Vagina (tissue), 2 donors: ENCODE measurements around the gene PPIAL4G.
"Not testable (repeated sequence)": the region's sequence is repeated elsewhere in the genome, so short reads cannot be mapped to it uniquely, and the experiment has no call there.

Source experiments
- CTCF ChIP-seq, 3 experiments: fragments of 450-650 bp in 2 of 3; fragments of 200-600 bp in 1 of 3; sonication (generic) in 1 of 3; IDR thresholded peaks; one replicate each; pipeline ENCODE4 v1.5.1; 2017 to 2019; ENCODE audit warnings: antibody characterized with exemption in 3 of 3, mild to moderate bottlenecking in 2 of 3, moderate library complexity in 2 of 3
- POLR2A ChIP-seq, 2 donors: fragments of 450-650 bp; IDR thresholded peaks; one replicate each; pipeline ENCODE4 v1.6.1; 2017; ENCODE audit warnings: antibody characterized with exemption in 2 of 2, mild to moderate bottlenecking in 2 of 2, moderate library complexity in 2 of 2
- POLR2AphosphoS5 ChIP-seq, 2 donors: sonication (generic); formaldehyde crosslinking; IDR thresholded peaks; one replicate each; pipeline ENCODE4 v1.9.0; 2017; ENCODE audit warnings: antibody characterized with exemption in 2 of 2, mild to moderate bottlenecking in 2 of 2, low read depth in 1 of 2; ENCODE audit not compliant: insufficient read depth in 1 of 2

GRCh38 chr1:148529101-148529567 is 46.0 kb upstream of the PPIAL4G start:
- TF ChIP-seq CTCF (IDR thresholded peaks at IDR 0.05); POLR2A (IDR thresholded peaks at IDR 0.05); POLR2AphosphoS5 (IDR thresholded peaks at IDR 0.05; ENCODE audit: insufficient read depth in 1 of 2, low read depth in 1 of 2): not testable (repeated sequence)
